H1 (cell line): Measurements from ENCODE around the gene LCOR. TPM values are rescaled to one million over a fixed set of nuclear protein-coding genes. Genes with fewer than 3 reads are reported as not detected.

Source experiments
- CTCF ChIA-PET: fragments of 300-600 bp; sonication (Branson Sonifier 250); formaldehyde crosslinking; loops from one replicate; lab custom pipeline; 2021; ENCODE audit not compliant: partially characterized antibody; lab: Charles Lee
- POLR2A ChIA-PET: fragments of 300-600 bp; sonication (Branson Sonifier 250); formaldehyde crosslinking; loops from one replicate; lab custom pipeline; 2021; ENCODE audit warnings: inconsistent platforms; ENCODE audit not compliant: partially characterized antibody; lab: Charles Lee
- DNase-seq, 2 experiments: peaks; one replicate each; pipeline versions ENCODE4 v3.0.0 to v3.0.0-alpha.2; 2010 to 2022; ENCODE audit warnings: low spot score in 2 of 2, low read depth in 1 of 2, mixed read lengths in 1 of 2
- FAIRE-seq: peaks from 2 replicates; lab custom pipeline; 2011; peaks lifted over from hg19 to GRCh38; lab: Jason Lieb, UNC
- H2AFZ ChIP-seq: 2 replicates; pipeline ENCODE4 v1.8.1; 2012; ENCODE audit warnings: low read length, inconsistent platforms
- H2AK5ac ChIP-seq: 2 replicates; pipeline ENCODE4 v1.6.1; 2013; ENCODE audit warnings: low read depth, low read length
- H2BK120ac ChIP-seq: replicated peaks from 2 replicates; pipeline ENCODE3; 2013; ENCODE audit warnings: low read depth, low read length, inconsistent platforms
- H2BK12ac ChIP-seq: 2 replicates; pipeline ENCODE4 v1.6.1; 2013; ENCODE audit warnings: low read depth, low read length
- H2BK15ac ChIP-seq: 2 replicates; pipeline ENCODE4 v1.6.1; 2013; ENCODE audit warnings: low read length
- H2BK20ac ChIP-seq: 2 replicates; pipeline ENCODE4 v1.6.1; 2013; ENCODE audit warnings: low read length
- H2BK5ac ChIP-seq: 2 replicates; pipeline ENCODE4 v1.6.1; 2013; ENCODE audit warnings: low read depth, low read length
- H3K14ac ChIP-seq: 2 replicates; pipeline ENCODE4 v1.6.1; 2013; ENCODE audit warnings: inconsistent platforms; ENCODE audit not compliant: insufficient read length
- H3K18ac ChIP-seq: 2 replicates; pipeline ENCODE4 v1.6.1; 2013; ENCODE audit warnings: low read length; ENCODE audit errors: extremely low read depth
- H3K23ac ChIP-seq: 2 replicates; pipeline ENCODE4 v1.6.1; 2013; ENCODE audit warnings: inconsistent platforms; ENCODE audit not compliant: insufficient read length
- H3K23me2 ChIP-seq: 2 replicates; pipeline ENCODE4 v1.6.1; 2013; ENCODE audit warnings: low read depth, low read length
- H3K27ac ChIP-seq: 2 replicates; pipeline ENCODE4 v1.6.1; 2011; ENCODE audit warnings: low read depth, low read length, inconsistent platforms
- H3K27me3 ChIP-seq, 4 experiments: replicated peaks in 1 of 4; 1 replicate in 1 of 4; 2 replicates in 3 of 4; pipeline versions ENCODE4 v1.6.1 to v1.8.1; 2011 to 2013; ENCODE audit warnings: low read length in 3 of 4, mild to moderate bottlenecking in 3 of 4, inconsistent platforms in 2 of 4, mixed read lengths in 2 of 4, moderate library complexity in 1 of 4; ENCODE audit not compliant: control insufficient read depth in 3 of 4, insufficient read depth in 3 of 4; ENCODE audit errors: extremely low read depth in 1 of 4
- H3K36me3 ChIP-seq, 4 experiments: 2 replicates each; pipeline versions ENCODE4 v1.6.1 to v1.8.1; 2011 to 2013; ENCODE audit warnings: mild to moderate bottlenecking in 4 of 4, low read length in 3 of 4, moderate library complexity in 2 of 4, control low read depth in 1 of 4, inconsistent platforms in 1 of 4; ENCODE audit not compliant: insufficient read depth in 4 of 4, control insufficient read depth in 2 of 4
- H3K4ac ChIP-seq: replicated peaks from 2 replicates; pipeline ENCODE3; 2013; ENCODE audit warnings: low read length, low read depth, mixed read lengths, inconsistent platforms; ENCODE audit not compliant: insufficient read length
- H3K4me1 ChIP-seq, 4 experiments: replicated peaks in 1 of 4; 1 replicate in 1 of 4; 2 replicates in 3 of 4; pipeline versions ENCODE4 v1.6.1 to v1.8.1; 2011 to 2013; ENCODE audit warnings: low read length in 3 of 4, inconsistent platforms in 2 of 4, mixed read lengths in 1 of 4; ENCODE audit not compliant: insufficient read depth in 4 of 4, control insufficient read depth in 3 of 4
- H3K4me2 ChIP-seq, 2 experiments: 2 replicates each; pipeline versions ENCODE4 v1.6.1 to v1.8.1; 2011 to 2013; ENCODE audit warnings: low read depth in 2 of 2, low read length in 2 of 2, control low read depth in 1 of 2, inconsistent platforms in 1 of 2, mild to moderate bottlenecking in 1 of 2; ENCODE audit not compliant: insufficient read depth in 1 of 2
- H3K4me3 ChIP-seq, 4 experiments: fragments of 200-600, 300-600 bp in 1 of 4; sonication (generic), shearing (Covaris generic), sonication (Bioruptor Twin) in 1 of 4; 2 replicates each; pipeline versions ENCODE4 v1.5.1 to v1.8.1; 2011 to 2016; ENCODE audit warnings: low read length in 4 of 4, low read depth in 3 of 4, control low read depth in 2 of 4, inconsistent platforms in 2 of 4, mild to moderate bottlenecking in 2 of 4, mixed read lengths in 1 of 4, moderate library complexity in 1 of 4; ENCODE audit not compliant: insufficient read depth in 2 of 4; ENCODE audit errors: extremely low read depth in 1 of 4
- H3K56ac ChIP-seq: replicated peaks from 2 replicates; pipeline ENCODE3; 2013; ENCODE audit warnings: low read depth, mild to moderate bottlenecking, mixed read lengths, low read length, inconsistent platforms; ENCODE audit not compliant: insufficient read length
- H3K79me1 ChIP-seq: 2 replicates; pipeline ENCODE4 v1.6.1; 2013; ENCODE audit warnings: low read depth, low read length, control low read depth
- H3K79me2 ChIP-seq, 2 experiments: 2 replicates each; pipeline versions ENCODE4 v1.6.1 to v1.8.1; 2012 to 2013; ENCODE audit warnings: low read length in 2 of 2, mild to moderate bottlenecking in 2 of 2, inconsistent platforms in 1 of 2; ENCODE audit not compliant: insufficient read depth in 2 of 2, control insufficient read depth in 1 of 2
- H3K9ac ChIP-seq, 4 experiments: replicated peaks in 1 of 4; 1 replicate in 1 of 4; 2 replicates in 3 of 4; pipeline versions ENCODE4 v1.6.1 to v1.8.1; 2011 to 2013; ENCODE audit warnings: low read depth in 3 of 4, low read length in 3 of 4, control low read depth in 2 of 4, mild to moderate bottlenecking in 2 of 4, moderate library complexity in 2 of 4, inconsistent platforms in 1 of 4; ENCODE audit errors: extremely low read depth in 1 of 4
- H3K9me3 ChIP-seq, 2 experiments: 2 replicates each; pipeline versions ENCODE4 v1.6.1 to v1.8.1; 2012 to 2013; ENCODE audit warnings: mild to moderate bottlenecking in 2 of 2, moderate library complexity in 2 of 2, control low read depth in 1 of 2, inconsistent platforms in 1 of 2, low read depth in 1 of 2, low read length in 1 of 2, mixed read lengths in 1 of 2; ENCODE audit not compliant: insufficient read depth in 2 of 2
- H4K20me1 ChIP-seq, 2 experiments: replicated peaks in 1 of 2; 2 replicates each; pipeline versions ENCODE3 to v1.8.1; 2011 to 2013; ENCODE audit warnings: inconsistent platforms in 2 of 2, low read length in 2 of 2, mild to moderate bottlenecking in 1 of 2; ENCODE audit not compliant: insufficient read depth in 2 of 2, control insufficient read depth in 1 of 2
- H4K5ac ChIP-seq: 2 replicates; pipeline ENCODE4 v1.6.1; 2013; ENCODE audit warnings: low read length, low read depth, mixed read lengths, inconsistent platforms; ENCODE audit not compliant: insufficient read length
- H4K8ac ChIP-seq: 2 replicates; pipeline ENCODE4 v1.8.0; 2013; ENCODE audit warnings: mild to moderate bottlenecking, moderate library complexity, low read length, inconsistent platforms; ENCODE audit not compliant: insufficient read depth; ENCODE audit errors: extremely low read depth
- H4K91ac ChIP-seq: replicated peaks from 2 replicates; pipeline ENCODE3; 2013; ENCODE audit warnings: low read length, mixed read lengths, inconsistent platforms; ENCODE audit not compliant: insufficient read length
- ASH2L ChIP-seq: fragments of 200-600, 300-600 bp; sonication (generic); IDR thresholded peaks from one replicate; pipeline ENCODE4 v1.7.1; 2017; ENCODE audit warnings: low read length
- KDM4A ChIP-seq: IDR thresholded peaks from one replicate; pipeline ENCODE4 v1.7.1; 2012; ENCODE audit warnings: low read depth, mild to moderate bottlenecking, moderate library complexity, low read length, inconsistent platforms; ENCODE audit not compliant: severe bottlenecking
- MAFK ChIP-seq: IDR thresholded peaks from 2 replicates; pipeline ENCODE4 v1.6.1; 2012; ENCODE audit warnings: low read depth, mild to moderate bottlenecking, improper control_type of control experiment, low read length
- RBBP5 ChIP-seq: IDR thresholded peaks from 2 replicates; pipeline ENCODE4 v1.7.1; 2012; ENCODE audit warnings: low read depth, mild to moderate bottlenecking, inconsistent platforms, low read length, moderate library complexity, borderline replicate concordance
- SAP30 ChIP-seq: fragments of 300-600 bp; sonication (generic); IDR thresholded peaks from 2 replicates; pipeline ENCODE4 v1.7.1; 2012; ENCODE audit warnings: low read length, moderate library complexity, mild to moderate bottlenecking, inconsistent platforms; ENCODE audit not compliant: insufficient read depth, insufficient replicate concordance
- SUZ12 ChIP-seq: fragments of 200-600 bp; sonication (generic); IDR thresholded peaks from 2 replicates; pipeline ENCODE4 v1.6.1; 2012; ENCODE audit warnings: mild to moderate bottlenecking, inconsistent platforms, low read length, moderate library complexity, mixed read lengths
- WGBS, 2 experiments: shearing (Covaris generic) in 1 of 2; methylation state at CpG; one replicate each; pipeline versions ENCODE4 v1.1.6 to v1.1.7; 2013 to 2015; ENCODE audit warnings: low lambda C conversion rate in 2 of 2, mixed read lengths in 2 of 2, inconsistent platforms in 1 of 2, low coverage in 1 of 2, missing lambda C conversion rate in 1 of 2; ENCODE audit not compliant: insufficient replicate concordance in 2 of 2, insufficient coverage in 1 of 2, insufficient read length in 1 of 2; ENCODE audit errors: extremely low coverage in 1 of 2, missing lambda C conversion rate in 1 of 2; 5-methylcytosine and 5-hydroxymethylcytosine counted together
- polyA plus RNA-seq, 7 experiments: library from polyadenylated mRNA; depleted of rRNA in 3 of 7; stranded (reverse) in 5 of 7; unstranded in 2 of 7; fragments of >200 nt in 5 of 7; fragments of 200-250 nt in 2 of 7; gene quantifications; 1 replicate in 5 of 7; 2 replicates in 1 of 7; 4 replicates in 1 of 7; pipeline versions ENCODE4 v1.2.1 to v1.2.3, GENCODE V29; 2011 to 2013; ENCODE audit warnings: missing spikeins in 2 of 7, mixed read lengths in 2 of 7
- total RNA-seq: library from RNA; stranded (reverse); fragmentation: NEBNext Ultra II Directional; extraction: Animal tissue kit (Norgen Biotek cat#: 25700); gene quantifications from 2 replicates; pipeline ENCODE4 v1.2.1, GENCODE V29; 2021

The LCOR gene
- total and polyA plus RNA-seq, 2 of the 8 experiments (the other 6 are each of a cell fraction or from before 2014, with no cell fraction given): 4.7 to 25.5 TPM

DNA sequence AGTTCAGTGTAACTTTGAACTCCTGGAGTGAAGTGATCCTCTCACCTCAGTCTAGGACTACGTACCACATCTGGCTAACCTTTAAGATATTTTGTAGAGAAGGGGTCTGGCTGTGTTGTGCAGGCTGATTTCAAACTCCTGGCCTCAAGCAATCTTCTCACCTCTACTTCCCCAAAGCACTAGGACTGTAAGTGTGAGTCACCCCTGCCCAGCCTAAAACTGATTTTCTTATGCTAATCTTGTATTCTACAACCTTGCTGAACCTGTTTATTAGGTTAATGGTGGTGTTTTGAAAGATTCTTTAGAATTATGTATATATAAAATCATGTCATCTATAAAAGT lies 58.0 kb downstream of the LCOR start:
- Histone ChIP-seq H2BK5ac (no peak overlapping the region), H3K23me2 (no peaks in the 10 kb centered on the region), H3K4me3 (no peak overlapping the region), H3K36me3 (peaks cover 0 to 5% (median 2%) of the 10 kb centered on the region in 4 experiments; a peak in 2 of 8 replicates), H2AK5ac (no peak overlapping the region), H2BK20ac (no peak overlapping the region), H3K4me2 (no peak overlapping the region), H3K9me3 (peaks cover 0 to 2% of the 10 kb centered on the region in 2 experiments; a peak in 1 of 4 replicates), H4K91ac (no peak overlapping the region), H3K27ac (no peak overlapping the region), H3K18ac (no peak overlapping the region), H3K4ac (no peak overlapping the region), H4K20me1 (peaks cover under 1 to 2% of the 10 kb centered on the region in 2 experiments), H3K14ac (no peak overlapping the region), H2BK15ac (no peak overlapping the region), H3K56ac (no peak overlapping the region), H3K23ac (no peak overlapping the region), H2BK12ac (no peak overlapping the region), H2BK120ac (no peak overlapping the region), H4K8ac (no peak overlapping the region), H3K79me1 (no peaks in the 10 kb centered on the region), H3K79me2 (peaks cover 0 to 89% of the 10 kb centered on the region in 2 experiments; a peak in 2 of 4 replicates), H3K4me1 (peaks cover 0 to 4% (median 2%) of the 10 kb centered on the region in 4 experiments; a peak in 2 of 7 replicates)
- 95% methylated on average over 1 of the region's 1 CpG; no CpG with 5 or more reads in 1 of the 2 experiments for WGBS, 2 experiments
- CTCF ChIA-PET: no interaction called here
- POLR2A ChIA-PET: no interaction called here
- TF ChIP-seq KDM4A (no peak), MAFK (no peak), ASH2L (no peak), SUZ12 (no peak), SAP30 (no peak), RBBP5 (no peak)
- TF ChIP-seq, all 59 proteins: peak for 0
- Histone ChIP-seq H4K5ac (no peak overlapping the region), H3K27me3 (no peaks in the 10 kb centered on the region), H2AFZ (no peak overlapping the region), H3K9ac (no peak overlapping the region; a peak in 1 of 7 replicates)
- no peak for DNase-seq
- no peak for FAIRE-seq
